Tibial nerve (tissue), 4 donors: ENCODE data around the gene ZNF674. TPM values are rescaled to one million over a fixed set of nuclear protein-coding genes. Genes with fewer than 3 reads are reported as not detected.
A peak's percentile ranks its signal among the peaks of the same experiment; 100 is the strongest.
"Not testable (repeated sequence)": the region's sequence is repeated elsewhere in the genome, so short reads cannot be mapped to it uniquely, and the experiment has no call there.

Experiments
- DNase-seq, 2 donors: peaks; one replicate each; pipeline ENCODE4 v3.0.0-alpha.2; 2019; ENCODE audit warnings: low spot score in 2 of 2
- H3K27ac ChIP-seq, 4 donors: fragments of 200-600 bp; sonication (generic) in 3 of 4; one replicate each; pipeline ENCODE4 v1.5.1; 2017 to 2019; ENCODE audit warnings: mild to moderate bottlenecking in 1 of 4
- H3K27me3 ChIP-seq, 2 donors: fragments of 200-600 bp; sonication (generic) in 1 of 2; one replicate each; pipeline versions ENCODE4 v1.5.1 to v1.6.0; 2017 to 2019
- H3K36me3 ChIP-seq, 3 donors: fragments of 200-600 bp; sonication (generic); one replicate each; pipeline ENCODE4 v1.5.1; 2018 to 2019
- H3K4me1 ChIP-seq, 4 donors: fragments of 200-600 bp; sonication (generic) in 3 of 4; one replicate each; pipeline ENCODE4 v1.5.1; 2017 to 2019
- H3K4me3 ChIP-seq, 4 donors: fragments of 200-600 bp; sonication (generic) in 3 of 4; one replicate each; pipeline ENCODE4 v1.5.1; 2017 to 2019; ENCODE audit warnings: mild to moderate bottlenecking in 1 of 4, moderate library complexity in 1 of 4
- H3K9me3 ChIP-seq, 4 donors: fragments of 200-600 bp; sonication (generic) in 3 of 4; one replicate each; pipeline ENCODE4 v1.5.1; 2017 to 2019
- EP300 ChIP-seq, 2 donors: sonication (generic); formaldehyde crosslinking; IDR thresholded peaks; one replicate each; pipeline ENCODE4 v1.6.1; 2017; ENCODE audit warnings: antibody characterized with exemption in 2 of 2, mild to moderate bottlenecking in 1 of 2
- POLR2A ChIP-seq, 2 donors: fragments of 450-650 bp; IDR thresholded peaks; one replicate each; pipeline ENCODE4 v1.6.1; 2017; ENCODE audit warnings: antibody characterized with exemption in 2 of 2, mild to moderate bottlenecking in 2 of 2, moderate library complexity in 2 of 2
- WGBS, 2 donors: methylation state at CpG; one replicate each; pipeline ENCODE4 v1.1.5; 2018; 5-methylcytosine and 5-hydroxymethylcytosine counted together
- total RNA-seq, 4 donors: library from RNA; depleted of rRNA; stranded (reverse); fragments of >200 nt; gene quantifications; one replicate each; pipeline ENCODE4 v1.1.0, GENCODE V29; 2016
- TF ChIP-seq, protein P1 (sequence below), 5 experiments: fragments of 200-600 bp in 3 of 5; fragments of 450-650 bp in 2 of 5; sonication (generic) in 3 of 5; IDR thresholded peaks; one replicate each; pipeline ENCODE4 v1.5.1; 2016 to 2019; ENCODE audit warnings: antibody characterized with exemption in 5 of 5, mild to moderate bottlenecking in 3 of 5, moderate library complexity in 2 of 5

The ZNF674 gene
- total RNA-seq, 4 donors from 2014 or later = 3.1 to 16.2 (median 4.6) TPM

DNA sequence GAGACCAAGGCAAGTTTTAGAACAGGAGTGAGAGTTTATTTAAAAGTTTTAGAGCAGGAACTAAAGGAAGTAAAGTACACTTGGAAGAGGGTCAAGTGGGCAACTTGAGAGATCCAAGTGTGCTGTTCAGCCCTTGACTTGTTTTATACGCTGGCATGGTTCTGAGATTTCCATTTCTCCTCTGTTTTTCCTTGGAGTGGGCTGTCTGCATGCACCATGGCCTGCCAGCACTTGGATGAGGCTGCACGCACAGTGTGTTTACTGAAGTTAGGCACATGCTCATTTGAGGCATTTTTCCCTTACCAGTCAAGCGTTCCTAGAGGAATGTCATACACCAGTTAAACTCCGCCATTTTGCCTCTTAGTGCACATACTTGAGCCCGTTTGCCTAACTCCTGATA is 8.7 kb upstream of the ZNF674 start:
- peaks cover 0 to 1% (median 0%) of the 10 kb centered on the region in 4 donors for H3K4me1 ChIP-seq
- WGBS, 2 donors = 84 to 90% methylated on average over 5 of the region's 5 CpGs
- H3K27me3 ChIP-seq = no peaks in the 10 kb centered on the region

DNA sequence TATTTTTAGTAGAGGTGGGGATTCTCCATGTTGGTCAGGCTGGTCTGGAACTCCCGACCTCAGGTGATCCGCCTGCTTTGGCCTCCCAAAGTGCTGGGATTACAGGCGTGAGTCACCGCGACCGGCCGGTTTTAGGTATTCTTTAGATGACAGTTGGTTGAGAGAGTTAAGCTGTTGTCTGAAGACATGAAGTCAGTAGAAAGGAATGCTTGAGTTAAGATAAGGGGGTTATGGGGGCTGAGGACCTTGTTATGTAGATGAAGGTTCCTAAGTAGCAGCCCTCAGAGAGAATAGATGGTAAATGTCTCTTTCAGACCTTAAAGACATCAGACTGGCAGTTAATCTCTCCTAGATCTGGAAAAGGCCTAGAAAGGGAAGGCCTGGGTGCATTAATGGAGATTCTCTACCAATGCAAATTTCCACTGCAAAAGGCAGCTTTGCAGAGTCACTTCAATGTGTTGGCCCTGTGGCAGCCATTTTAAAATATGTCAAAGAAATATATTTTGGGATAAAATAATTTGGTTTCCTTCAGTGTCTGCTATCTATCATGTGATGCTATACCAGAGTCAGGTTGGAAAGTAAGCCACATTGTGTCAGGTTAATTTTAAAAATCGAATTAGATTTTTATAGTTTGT is 6.4 kb upstream of the ZNF674 start:
- no peak for TF ChIP-seq POLR2A (IDR thresholded peaks at IDR 0.05)
- TF ChIP-seq, protein P1, sequence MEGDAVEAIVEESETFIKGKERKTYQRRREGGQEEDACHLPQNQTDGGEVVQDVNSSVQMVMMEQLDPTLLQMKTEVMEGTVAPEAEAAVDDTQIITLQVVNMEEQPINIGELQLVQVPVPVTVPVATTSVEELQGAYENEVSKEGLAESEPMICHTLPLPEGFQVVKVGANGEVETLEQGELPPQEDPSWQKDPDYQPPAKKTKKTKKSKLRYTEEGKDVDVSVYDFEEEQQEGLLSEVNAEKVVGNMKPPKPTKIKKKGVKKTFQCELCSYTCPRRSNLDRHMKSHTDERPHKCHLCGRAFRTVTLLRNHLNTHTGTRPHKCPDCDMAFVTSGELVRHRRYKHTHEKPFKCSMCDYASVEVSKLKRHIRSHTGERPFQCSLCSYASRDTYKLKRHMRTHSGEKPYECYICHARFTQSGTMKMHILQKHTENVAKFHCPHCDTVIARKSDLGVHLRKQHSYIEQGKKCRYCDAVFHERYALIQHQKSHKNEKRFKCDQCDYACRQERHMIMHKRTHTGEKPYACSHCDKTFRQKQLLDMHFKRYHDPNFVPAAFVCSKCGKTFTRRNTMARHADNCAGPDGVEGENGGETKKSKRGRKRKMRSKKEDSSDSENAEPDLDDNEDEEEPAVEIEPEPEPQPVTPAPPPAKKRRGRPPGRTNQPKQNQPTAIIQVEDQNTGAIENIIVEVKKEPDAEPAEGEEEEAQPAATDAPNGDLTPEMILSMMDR (IDR thresholded peaks at IDR 0.05) = no peak
- TF ChIP-seq EP300 (IDR thresholded peaks at IDR 0.05) = no peak
- Histone ChIP-seq H3K36me3 (no peaks in the 10 kb centered on the region), H3K4me3 (no peak overlapping the region), H3K9me3 (no peaks in the 10 kb centered on the region), H3K27ac (no peak overlapping the region), H3K27me3 (no peaks in the 10 kb centered on the region), H3K4me1 (peaks cover 0 to 13% (median 4%) of the 10 kb centered on the region in 4 donors)
- 71 to 75% methylated on average over 8 of the region's 8 CpGs for WGBS, 2 donors
- DNase-seq = no peak

More for the DNA sequence above, 8.7 kb upstream of the ZNF674 start:
- no peak for DNase-seq
- Histone ChIP-seq H3K9me3 (no peaks in the 10 kb centered on the region), H3K27ac (no peak overlapping the region), H3K36me3 (no peaks in the 10 kb centered on the region), H3K4me3 (no peak overlapping the region)
- TF ChIP-seq EP300 (IDR thresholded peaks at IDR 0.05) = no peak
- TF ChIP-seq, protein P1 (IDR thresholded peaks at IDR 0.05) = no peak
- no peak for TF ChIP-seq POLR2A (IDR thresholded peaks at IDR 0.05)

DNA sequence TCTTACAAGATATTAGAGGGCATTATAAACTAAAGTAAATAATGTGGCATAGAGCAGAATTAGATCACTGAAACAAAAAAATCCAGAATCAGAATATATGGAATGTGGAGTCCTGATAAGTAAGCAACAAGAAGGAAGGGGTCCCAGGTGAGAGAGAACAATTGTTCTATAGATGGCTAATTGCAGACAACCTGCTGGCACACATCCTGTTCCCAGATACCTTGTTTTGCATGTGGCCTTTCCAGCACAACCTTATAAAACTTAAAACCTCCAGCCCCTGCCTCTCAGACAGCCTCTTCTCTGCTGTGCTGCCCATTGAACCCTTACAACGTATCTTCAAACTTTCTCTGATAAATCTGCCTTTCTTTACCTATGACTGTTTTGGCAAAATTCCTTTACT is 4.7 kb upstream of the ZNF674 start:
- TF ChIP-seq, protein P1 (IDR thresholded peaks at IDR 0.05) = no peak
- TF ChIP-seq EP300 (IDR thresholded peaks at IDR 0.05) (no peak), POLR2A (IDR thresholded peaks at IDR 0.05) (no peak)
- WGBS, 2 donors = 75 to 87% methylated on average over 1 of the region's 1 CpG
- no peak overlapping the region for H3K4me3 ChIP-seq

DNA sequence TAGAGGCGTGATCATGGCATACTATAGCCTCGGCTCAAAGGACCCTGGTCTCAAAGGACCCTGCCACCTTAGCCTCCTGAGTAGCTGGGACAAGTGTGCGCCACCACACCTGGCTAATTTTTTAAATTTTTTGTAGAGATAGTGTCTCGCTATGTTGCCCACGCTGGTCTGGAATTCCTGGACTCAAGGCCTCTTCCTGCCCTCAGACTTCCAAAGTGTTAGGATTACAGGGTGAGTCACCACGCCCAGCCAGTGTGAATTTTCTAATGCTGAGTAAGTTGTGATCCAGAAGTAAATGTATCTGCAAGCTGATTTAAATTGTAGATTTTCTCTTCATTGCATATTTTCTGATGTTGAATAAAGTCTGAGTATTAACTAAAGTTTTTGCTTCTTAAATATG is 2.6 kb upstream of the ZNF674 start:
- TF ChIP-seq, protein P1 (IDR thresholded peaks at IDR 0.05) = no peak
- TF ChIP-seq EP300 (IDR thresholded peaks at IDR 0.05) (no peak), POLR2A (IDR thresholded peaks at IDR 0.05) (no peak)
- peaks cover 0 to 29% (median 10%) of the 10 kb centered on the region in 4 donors for H3K4me1 ChIP-seq
- H3K36me3 ChIP-seq = no peaks in the 10 kb centered on the region
- no peak overlapping the region for H3K27ac ChIP-seq
- 78 to 84% methylated on average over 6 of the region's 6 CpGs for WGBS, 2 donors
- no peaks in the 10 kb centered on the region for H3K9me3 ChIP-seq
- H3K27me3 ChIP-seq = no peaks in the 10 kb centered on the region
- H3K4me3 ChIP-seq = no peak overlapping the region
- no peak for DNase-seq

More for the DNA sequence above, 4.7 kb upstream of the ZNF674 start:
- no peak for DNase-seq
- Histone ChIP-seq H3K4me1 (peaks cover 0 to 20% (median 10%) of the 10 kb centered on the region in 4 donors), H3K9me3 (no peaks in the 10 kb centered on the region), H3K27ac (no peak overlapping the region), H3K36me3 (no peaks in the 10 kb centered on the region), H3K27me3 (no peaks in the 10 kb centered on the region)

DNA sequence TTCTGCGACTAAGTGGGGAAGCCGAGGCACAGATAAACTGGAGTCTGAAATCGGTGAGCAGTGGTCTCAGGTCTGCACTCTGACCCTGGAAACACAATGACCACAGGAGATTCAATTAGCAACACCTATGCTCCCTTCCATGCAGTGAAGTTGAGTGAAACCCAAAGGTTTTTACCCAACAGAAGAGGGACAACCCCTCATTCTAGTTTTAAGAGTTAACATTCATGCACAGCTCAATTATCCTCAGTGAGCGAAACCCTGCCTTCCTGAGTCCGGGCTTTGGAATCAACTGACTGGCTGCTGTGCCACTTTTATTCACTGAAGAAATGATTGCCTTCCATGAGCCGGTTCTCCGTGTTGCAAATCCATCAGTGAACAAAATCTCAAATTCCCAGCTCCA is 694 bp downstream of the ZNF674 start:
- WGBS, 2 donors = 19 to 46% methylated on average over 4 to 7 of the region's 7 CpGs
- not testable (repeated sequence) for H3K27me3 ChIP-seq, DNase-seq, H3K9me3 ChIP-seq, H3K36me3 ChIP-seq
- H3K4me3 ChIP-seq = peak overlapping the region; percentile 44 to 78 (median 61)
- peak overlapping the region in 3 of 4 donors; percentile 82 to 91 (median 83) for H3K27ac ChIP-seq
- H3K4me1 ChIP-seq = peaks cover 0 to 29% (median 10%) of the 10 kb centered on the region in 4 donors
